Islet of Langerhans (tissue), 1 donor: ENCODE data around the gene GOSR1.
"Not testable (repeated sequence)": the region's sequence is repeated elsewhere in the genome, so short reads cannot be mapped to it uniquely, and the experiment has no call there.

Experiments
- FAIRE-seq: peaks from one replicate; lab custom pipeline; 2011; peaks lifted over from hg19 to GRCh38; lab: Jason Lieb, UNC

The GOSR1 gene

DNA sequence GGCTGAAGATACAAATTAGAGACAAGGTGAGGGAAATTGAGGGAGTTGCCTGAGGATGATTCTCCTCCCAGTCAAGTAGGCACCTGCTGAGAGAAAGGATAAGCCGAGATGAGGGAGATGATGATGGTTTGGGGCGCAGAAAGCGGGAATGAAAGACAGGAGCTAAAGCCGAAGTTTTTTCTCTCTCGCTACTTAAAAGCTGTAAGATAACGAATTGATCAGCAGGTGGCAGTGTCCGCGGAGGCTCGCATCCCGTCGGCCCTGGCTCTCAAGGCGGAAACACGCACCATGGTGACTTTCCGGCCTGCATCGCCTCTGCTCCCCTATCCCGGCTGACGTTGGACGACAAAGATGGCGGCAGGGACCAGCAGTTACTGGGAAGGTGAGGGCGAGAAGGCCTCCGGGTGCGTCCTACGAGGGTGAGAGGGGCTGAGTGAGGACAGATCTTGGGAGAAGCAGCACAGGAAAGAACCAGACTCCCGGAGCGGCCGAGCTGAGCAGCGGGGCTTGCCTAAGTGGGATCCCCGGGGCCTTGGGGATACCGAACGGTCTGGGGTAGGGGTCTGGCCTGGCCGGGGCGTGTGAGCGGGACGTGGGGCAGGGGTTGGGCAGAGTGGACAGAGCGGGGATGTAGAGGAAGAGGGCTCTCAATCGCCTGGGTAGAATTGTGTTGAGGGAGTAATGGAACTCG is at the start of gene GOSR1:
Gene GOSR1 (plus strand): TSS at position 326 of the 691 bp plus-strand sequence. CDS start 26 bp downstream, at position 352.
- FAIRE-seq = peak; percentile 56

DNA sequence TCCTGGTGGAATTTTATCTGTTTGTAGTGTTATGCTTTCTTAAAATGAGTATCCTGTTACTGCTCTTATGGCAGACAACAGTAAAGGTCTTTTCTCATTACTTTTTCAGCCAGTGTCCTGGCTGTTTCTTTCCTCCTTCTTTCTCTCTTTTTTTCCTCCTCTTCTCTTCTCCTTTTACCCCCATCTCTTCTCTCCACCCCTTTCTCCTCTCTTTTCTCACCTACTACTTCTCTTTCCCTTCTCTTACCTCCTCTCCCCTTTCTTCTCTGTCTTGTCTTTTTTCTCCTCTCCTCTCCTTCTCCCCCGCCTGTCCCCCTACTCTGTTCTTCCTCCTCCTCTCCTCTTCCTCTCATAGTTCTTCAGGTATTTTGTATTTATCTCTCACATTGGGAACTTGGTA is 49.6 kb upstream of the GOSR1 start:
- no peak for FAIRE-seq

DNA sequence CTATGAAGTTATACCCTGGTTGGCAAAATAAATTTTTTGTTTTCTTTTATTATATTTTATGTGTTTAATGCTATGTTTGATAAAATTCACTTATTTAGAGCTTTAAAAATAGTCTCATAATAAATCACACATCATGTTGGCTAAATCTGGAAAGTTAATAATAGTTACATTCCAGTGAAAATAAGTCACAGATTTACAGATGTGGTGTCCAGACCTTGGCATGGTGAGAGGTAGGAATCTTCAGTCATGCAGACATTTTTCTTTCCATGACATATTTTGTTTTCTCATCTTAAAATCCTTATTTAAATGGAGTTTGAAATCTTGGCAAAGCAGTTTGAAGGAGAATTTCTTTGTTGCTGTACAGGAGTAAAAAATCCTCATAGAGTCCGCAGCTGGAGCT is 48.1 kb upstream of the GOSR1 start:
- no peak for FAIRE-seq

DNA sequence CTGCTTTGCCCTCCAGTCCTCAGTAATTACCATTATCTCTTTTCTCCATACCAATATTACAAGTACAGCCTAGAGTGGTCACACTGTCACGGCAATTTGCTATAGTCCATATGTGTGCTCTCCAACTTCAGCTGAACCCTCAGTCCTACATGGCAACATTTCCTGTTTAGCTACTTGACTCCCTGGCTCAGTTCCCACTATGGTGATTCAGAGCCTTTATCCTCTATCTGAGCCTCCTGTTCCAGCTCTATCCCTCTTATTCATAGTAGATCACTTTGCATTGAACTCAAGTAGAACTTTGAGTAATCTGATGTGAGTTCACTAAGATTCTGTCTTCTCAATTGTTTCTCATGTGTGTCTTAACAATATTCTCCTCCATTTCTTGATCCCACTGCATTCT is 43.7 kb upstream of the GOSR1 start:
- no peak for FAIRE-seq

DNA sequence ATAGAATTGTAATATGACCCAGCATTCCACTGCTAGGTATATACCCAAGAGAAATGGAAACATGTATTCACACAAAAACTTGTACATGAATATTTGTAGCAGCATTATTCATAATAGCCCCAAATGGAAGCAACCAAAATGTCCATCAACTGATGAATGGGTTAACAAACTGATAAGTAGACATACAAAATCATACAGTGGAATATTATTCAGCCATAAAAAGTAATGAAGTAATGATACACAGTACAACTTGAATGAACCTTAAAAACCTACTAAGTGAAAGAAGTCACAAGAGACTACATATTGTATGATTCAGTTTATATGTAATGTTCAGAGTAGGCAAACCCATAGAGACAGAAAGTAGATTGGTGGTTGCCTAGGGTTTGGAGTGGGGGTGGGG is 40.5 kb upstream of the GOSR1 start:
- FAIRE-seq = no peak

DNA sequence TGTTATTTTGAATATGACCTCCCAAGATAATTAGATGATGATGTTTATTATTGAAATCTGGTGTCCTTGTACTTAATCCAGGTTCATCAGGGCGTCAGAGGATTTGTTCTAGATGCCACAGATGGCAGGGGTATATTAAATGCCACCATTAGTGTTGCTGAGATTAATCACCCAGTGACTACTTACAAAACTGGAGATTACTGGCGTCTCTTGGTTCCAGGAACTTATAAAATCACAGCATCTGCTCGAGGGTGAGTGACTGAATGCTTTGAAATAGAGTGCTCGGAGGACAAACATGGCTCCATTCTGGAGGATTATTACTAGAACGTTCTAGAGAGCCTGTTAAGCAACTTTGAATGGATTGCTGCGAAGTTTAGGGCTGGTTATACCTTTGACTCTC is 33.5 kb upstream of the GOSR1 start:
- FAIRE-seq = no peak

DNA sequence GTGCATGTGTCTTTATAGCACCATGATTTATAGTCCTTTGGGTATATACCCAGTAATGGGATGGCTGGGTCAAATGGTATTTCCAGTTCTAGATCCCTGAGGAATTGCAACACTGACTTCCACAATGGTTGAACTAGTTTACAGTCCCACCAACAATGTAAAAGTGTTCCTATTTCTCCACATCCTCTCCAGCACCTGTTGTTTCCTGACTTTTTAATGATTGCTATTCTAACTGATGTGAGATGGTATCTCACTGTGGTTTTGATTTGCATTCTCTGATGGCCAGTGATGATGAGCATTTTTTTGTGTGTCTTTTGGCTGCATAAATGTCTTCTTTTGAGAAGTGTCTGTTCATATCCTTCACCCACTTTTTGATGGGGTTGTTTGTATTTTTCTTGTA is 30.6 kb upstream of the GOSR1 start:
- not testable (repeated sequence) for FAIRE-seq

DNA sequence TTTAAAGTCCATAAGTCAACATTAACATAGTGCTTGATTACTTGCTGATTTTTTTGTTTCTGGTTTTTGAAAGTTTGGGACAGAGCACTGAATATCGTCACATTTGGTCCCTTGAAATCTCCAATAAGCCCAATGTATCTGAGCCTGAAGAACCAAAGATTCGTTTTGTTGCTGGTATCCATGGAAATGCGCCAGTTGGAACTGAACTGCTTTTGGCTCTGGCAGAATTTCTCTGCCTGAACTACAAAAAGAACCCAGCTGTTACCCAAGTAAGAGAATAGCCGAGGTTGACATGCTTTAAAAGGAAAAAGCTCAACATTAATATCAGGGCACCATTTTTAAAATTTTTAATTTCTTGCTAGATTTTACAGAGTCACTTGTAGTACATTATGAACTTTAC is 27.7 kb upstream of the GOSR1 start:
- FAIRE-seq = no peak

DNA sequence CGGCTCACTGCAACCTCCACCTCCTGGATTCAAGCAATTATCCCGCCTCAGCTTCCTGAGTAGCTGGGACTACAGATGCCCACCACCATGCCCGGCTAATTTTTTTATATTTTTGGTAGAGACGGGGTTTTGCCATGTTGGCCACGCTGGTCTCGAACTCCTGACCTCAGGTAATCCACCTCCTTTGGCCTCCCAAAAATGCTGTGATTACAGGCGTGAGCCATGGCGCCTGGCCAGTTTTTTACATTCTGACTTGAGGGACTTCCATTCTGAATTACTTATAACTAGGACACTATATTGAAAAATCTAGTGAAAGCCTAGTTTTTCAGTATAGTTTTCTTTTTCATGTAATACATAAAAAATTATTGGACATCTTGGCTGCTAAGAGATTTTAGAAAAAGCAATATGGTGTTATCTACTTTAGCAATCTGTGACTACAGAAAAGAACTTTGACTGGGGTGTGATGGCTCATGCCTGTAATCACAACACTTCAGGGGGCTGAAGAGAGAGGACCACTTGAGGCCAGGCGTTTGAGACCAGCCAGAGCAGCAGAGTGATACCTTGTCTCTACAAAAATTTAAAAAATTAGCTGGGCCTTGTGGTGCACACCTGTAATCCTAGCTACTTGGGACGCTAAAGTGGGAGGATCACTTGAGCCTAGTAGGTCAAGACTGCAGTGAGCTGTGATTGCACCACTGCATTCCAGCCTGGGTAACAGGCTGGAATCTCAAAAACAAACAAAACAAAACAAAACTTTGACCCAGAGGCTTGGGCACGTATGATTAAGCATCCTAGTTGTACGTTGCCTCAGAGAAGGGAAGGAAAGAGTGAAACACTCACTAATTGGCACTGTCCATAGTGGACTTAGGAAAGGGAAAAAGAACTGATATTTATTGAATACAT is 26.8 kb upstream of the GOSR1 start:
- FAIRE-seq = no peak

DNA sequence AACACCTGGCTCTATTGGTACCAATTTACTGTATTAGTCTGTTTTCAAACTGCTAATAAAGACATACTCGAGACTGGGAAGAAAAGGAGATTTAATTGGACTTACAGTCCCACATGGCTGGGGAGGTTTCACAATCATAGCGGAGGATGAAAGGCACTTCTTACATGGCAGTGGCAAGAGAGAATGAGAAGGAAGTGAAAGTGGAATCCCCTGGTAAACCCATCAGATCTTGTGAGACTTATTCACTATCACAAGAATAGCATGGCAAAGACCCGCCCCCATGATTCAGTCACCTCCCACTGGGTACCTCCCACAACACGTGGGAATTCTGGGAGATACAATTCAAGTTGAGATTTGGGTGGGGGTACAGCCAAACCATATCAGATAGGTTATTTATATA is 22.6 kb upstream of the GOSR1 start:
- FAIRE-seq = no peak

DNA sequence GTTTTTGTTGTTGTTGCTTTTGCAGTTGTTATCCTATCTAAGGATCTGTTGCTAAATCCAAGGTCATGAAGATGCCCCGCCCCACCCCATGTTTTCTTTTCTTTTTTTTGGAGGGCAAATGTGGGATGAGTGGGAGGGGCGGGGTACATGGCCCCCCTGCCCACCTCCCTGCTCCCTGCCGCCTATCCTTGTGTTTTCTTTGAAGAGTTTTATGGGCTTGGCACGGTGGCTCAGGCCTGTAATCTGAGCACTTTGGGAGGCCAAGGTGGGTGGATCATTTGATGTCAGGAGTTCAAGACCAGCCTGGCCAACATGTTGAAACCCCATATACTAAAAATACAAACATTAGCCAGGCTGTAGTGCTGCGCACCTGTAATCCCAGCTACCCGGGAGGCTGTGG is 18.8 kb upstream of the GOSR1 start:
- no peak for FAIRE-seq

DNA sequence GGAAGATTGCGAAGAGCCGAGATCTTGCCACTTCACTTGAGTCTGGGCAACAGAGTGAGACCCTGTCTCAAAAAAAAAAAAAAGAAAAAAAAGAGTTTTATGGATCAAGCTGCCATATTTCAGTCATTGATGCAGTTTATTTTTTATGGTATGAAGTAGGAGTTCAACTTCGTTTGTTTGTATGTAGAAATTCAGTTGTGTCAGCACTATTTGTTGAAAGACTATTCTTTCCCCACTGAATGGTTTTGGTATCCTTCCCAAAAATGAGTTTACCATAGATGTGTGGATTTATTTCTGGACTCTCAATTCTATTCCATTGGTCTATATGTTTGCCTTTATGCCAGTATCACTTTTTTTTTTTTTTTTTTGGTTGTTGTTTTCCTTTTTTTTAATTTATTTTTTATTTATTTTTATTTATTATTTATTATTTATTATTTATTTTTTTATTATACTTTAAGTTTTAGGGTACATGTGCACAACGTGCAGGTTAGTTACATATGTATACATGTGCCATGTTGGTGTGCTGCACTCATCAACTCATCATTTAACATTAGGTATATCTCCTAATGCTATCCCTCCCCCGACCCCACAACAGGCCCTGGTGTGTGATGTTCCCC is 18.3 kb upstream of the GOSR1 start:
- FAIRE-seq = not testable (repeated sequence)

DNA sequence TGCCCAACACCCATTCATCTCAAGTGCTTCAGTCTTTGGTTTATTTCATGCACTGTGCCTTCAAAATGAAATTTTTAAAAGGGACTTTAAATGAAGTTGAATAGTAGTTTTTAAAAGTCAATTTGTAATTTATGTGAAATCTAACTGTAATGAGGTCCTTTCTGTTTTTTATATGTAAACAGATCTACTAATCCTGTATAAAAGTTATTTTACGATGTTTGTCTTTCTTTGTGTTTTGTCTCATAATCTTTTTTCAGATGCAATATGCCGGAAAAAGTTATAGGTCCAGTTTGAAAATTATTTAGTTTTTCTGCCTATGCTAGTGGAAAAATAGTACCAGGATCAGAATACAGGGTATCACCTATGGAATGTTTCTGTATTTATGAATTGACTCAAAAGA is 8.7 kb upstream of the GOSR1 start:
- peak; percentile 86 for FAIRE-seq

DNA sequence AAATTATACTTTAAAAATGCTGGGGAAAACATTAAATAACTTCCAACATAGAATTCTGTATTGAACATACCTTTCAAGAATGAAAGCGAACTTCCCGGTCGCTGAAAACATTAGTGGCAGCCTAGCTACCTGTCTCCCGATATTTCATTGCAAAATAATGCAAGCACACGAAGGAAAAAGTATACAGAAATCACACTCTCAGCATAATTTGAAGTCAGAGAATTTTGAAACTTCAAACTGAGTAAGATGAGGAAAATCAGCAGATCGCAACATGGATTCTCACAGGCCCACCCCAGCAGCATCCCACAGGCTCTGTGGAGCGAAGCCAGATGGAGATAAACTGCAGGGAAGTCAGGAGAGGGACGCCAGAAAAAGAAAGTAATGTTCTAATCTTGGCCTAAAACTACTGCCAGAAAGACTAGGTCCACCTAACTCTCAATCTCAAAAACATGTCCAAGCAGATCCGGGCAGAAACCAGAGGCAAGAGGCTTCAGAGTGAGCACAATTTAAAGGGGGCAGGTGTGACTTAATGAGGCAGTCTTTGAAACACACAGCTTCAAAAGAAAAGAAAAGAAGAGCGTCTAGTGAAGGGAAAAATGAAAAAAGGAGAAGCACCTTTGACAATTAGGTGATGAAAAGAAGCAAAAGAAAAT is 4.8 kb upstream of the GOSR1 start:
- peak; percentile 41 for FAIRE-seq

DNA sequence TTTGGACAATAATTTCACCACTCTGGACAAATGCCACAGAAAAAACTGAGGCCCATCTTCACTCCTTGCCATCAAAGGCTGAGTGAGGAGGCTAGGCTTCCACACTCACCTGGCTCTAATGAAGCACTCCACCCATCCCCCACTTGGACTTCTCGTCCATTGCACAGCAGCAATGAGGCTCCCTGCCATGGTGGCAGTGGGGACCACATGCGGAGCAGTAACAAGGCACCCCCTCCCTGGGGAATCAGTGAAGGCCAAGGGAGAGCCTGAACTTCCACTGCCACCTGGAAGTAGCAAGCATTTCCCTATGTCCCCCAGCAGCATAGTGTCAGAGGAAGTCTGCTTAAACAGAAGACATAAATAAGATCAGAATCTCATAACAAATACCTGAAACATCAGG is 2.0 kb upstream of the GOSR1 start:
- no peak for FAIRE-seq

DNA sequence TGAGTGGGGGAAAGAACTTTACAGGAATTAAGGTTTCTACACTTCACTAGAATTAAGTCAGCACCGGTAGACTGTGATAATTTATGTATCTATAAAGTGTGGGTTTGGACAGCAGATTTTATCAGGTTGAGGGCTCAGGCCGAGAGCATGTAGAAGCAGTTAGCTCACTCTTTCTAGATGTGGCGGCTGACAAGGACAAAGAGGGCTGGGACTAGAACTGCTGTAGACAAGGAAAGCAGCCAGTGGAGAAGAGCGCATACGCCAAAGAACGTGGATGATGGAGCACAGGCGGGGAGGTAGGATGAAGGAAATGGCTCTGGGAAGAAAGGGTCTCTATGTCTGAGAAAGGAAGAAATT is 504 bp upstream of the GOSR1 start:
- no peak for FAIRE-seq

DNA sequence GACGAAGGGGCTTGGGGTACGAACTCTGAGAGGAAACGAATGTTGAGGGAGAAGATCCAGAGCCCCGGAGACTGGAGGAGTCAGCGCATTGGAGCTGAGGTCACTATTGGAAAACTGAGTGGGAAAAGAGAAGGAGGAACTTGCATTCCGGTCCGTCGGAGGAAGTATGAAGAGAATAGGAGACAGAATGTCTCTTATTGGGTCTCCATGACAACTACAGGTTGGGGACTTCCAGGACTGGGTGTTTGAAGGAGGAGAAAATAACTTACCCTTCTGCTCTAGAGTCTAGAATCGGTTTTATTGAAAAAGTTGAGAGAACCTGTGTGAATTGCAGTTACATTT is 537 bp downstream of the GOSR1 start:
- FAIRE-seq = no peak

DNA sequence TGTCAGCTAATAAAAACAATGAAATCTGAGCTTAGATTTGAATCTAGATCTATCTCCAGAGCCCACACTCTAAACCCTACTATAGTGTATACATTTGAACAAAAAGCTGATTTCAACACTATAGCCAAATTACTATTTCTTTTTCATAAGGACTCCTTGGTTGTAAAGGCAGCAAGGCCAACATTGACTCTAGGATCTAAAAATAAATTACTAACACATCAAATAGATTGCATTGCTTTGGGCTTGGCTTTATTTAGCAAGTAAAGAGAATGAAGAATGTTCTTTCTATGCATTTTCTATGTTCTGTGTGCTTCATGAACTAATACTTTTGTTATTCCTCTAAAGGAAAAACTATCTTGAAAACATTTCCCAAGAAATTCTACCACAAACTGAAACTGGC is 5.3 kb downstream of the GOSR1 start:
- FAIRE-seq = no peak

DNA sequence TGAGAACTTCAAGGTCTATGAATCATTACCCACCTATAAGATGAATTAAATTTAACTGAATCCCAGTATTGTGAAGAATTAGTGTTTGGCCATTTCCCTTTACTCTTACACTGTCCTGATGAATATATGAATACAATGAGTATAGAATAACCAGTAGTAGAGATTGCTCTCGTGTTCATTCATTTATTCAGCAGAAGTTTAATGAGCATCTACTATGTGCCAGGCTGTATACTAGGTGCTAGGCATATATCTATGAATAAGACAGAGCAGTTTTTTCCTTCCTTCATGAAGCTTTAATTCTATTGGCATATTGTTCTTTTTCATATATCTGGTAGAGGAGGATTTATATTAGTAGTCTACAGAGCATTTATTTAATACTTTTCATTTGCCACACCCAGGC is 6.0 kb downstream of the GOSR1 start:
- FAIRE-seq = no peak

DNA sequence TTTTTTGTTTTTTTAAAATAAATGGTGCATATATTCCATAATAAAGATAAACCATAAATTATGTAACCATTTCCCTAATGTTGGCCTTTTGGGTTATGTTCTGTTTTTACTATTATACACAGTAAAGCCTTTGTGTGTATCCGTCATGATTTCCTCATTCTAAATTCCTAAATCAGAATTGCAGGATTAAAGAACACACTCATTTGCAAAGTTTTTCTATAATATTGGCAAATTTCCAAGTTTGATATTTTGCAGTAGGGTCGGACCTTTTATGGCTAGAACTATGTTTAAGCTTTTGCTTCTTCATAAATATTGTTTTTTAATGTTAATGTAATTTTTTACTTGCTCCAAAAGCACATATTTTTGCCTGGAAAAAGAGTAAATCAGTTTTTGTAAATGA is 16.6 kb downstream of the GOSR1 start:
- FAIRE-seq = peak; percentile 82

DNA sequence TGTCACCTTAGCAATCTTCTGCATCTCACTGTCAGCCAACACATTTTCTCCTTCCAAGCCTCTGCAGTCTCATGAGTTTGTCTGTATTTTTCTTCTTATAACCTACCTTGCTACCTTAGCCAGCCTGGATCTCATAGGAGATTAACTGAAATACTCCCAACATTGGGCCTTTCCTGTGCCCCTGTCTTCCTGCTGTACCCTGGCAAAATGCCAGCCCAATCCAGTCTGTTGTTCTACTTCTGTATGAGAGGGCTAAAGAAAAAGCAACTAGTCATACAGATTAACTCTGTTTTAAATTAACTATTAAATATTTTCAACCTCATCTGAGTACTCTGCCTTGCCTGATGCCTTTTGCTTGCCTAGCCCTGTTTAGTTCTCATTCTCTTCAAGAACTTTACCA is 18.4 kb downstream of the GOSR1 start:
- no peak for FAIRE-seq

DNA sequence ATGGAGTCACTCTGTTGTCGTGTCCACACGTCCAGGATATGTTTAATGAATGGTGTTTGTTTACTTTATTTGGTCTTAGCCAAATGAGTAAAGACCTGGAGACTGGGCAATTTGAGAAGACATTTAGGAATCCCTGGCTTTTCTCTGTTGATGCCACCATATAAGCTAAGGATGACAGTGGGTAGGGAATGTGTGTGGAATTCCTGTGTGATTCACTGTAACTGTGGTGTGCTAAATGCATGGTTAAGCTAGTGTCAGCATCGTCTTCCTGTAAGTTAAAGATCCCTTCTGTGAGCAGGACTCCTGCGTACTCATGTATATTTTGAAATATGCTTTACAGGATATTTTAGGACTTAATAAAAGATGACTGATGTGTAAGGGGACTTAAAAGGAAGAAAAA is 26.4 kb downstream of the GOSR1 start:
- no peak for FAIRE-seq

DNA sequence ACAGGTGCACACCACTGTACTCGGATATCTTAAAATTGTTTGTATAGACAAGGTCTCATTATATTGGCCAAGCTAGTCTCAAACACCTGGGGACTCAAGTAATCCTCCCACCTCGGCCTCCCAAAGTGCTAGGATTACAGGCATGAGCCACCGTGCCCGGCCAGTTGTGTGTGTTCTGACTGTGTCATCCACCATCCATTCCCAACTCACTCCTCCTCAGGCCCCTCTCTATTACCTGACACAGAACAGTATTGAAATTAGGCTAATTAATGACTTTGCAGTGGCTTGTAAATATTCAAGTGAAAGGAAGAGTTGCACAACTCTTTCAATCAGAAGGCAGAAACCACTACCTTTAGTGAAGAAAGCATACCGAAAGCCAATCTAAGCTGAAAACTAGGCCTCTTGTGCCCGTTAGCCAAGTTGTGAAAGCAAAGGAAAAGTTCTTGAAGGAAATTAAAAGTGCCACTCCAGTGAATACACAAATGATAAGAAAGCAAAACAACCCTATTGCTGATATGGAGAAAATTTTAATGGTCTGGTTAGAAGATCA is 28.7 kb downstream of the GOSR1 start:
- FAIRE-seq = no peak
